Right lobe of liver (tissue), 4 donors: Measurements from ENCODE around the gene ANKRD9.

Experiments
- POLR2A ChIP-seq: fragments of 450-650 bp; IDR thresholded peaks from one replicate; pipeline ENCODE4 v1.6.1; 2017; ENCODE audit warnings: antibody characterized with exemption, mild to moderate bottlenecking
- TF ChIP-seq, protein P1 (sequence below), 4 donors: fragments of 200-600 bp in 3 of 4; fragments of 450-650 bp in 1 of 4; IDR thresholded peaks; one replicate each; pipeline versions ENCODE4 v1.5.1 to v1.8.0; 2016 to 2022; ENCODE audit warnings: antibody characterized with exemption in 4 of 4, mild to moderate bottlenecking in 2 of 4
- donor health status: DM: no; HTN: no; CAD: no.
- donor health status: DM: no; HTN: no; CAD: no.
- donor health status: DM: no; HTN: yes; CAD: no.

DNA sequence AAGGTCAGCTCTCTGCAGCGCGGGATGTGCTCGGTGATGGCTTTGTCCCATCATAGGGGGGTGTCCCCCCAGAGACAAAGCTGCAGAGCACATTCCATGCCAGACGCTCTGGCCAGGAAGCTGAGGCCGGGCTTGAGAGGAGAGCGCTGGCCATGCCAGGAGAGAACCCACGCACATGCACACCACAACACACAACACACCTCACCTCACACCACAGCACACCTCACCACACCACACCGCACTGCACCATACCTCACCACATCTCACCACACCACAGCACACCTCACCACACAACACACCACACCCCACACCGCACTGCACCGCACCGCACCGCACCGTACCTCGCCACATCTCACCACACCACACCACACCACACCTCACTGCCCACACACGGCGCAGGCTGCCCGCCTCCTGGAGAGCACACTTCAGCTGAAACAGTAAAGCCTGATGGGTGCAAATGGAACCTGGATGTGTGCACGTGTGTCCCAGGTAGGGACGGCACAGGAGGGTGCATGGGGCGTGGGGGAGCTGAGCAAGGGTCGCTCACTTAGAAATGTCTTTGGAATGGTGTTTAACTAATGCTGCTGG lies 10.8 kb downstream of the ANKRD9 start:
- TF ChIP-seq POLR2A = no peak
- TF ChIP-seq, protein P1, sequence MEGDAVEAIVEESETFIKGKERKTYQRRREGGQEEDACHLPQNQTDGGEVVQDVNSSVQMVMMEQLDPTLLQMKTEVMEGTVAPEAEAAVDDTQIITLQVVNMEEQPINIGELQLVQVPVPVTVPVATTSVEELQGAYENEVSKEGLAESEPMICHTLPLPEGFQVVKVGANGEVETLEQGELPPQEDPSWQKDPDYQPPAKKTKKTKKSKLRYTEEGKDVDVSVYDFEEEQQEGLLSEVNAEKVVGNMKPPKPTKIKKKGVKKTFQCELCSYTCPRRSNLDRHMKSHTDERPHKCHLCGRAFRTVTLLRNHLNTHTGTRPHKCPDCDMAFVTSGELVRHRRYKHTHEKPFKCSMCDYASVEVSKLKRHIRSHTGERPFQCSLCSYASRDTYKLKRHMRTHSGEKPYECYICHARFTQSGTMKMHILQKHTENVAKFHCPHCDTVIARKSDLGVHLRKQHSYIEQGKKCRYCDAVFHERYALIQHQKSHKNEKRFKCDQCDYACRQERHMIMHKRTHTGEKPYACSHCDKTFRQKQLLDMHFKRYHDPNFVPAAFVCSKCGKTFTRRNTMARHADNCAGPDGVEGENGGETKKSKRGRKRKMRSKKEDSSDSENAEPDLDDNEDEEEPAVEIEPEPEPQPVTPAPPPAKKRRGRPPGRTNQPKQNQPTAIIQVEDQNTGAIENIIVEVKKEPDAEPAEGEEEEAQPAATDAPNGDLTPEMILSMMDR (IDR thresholded peaks at IDR 0.05) = no peak
